Measurements from ENCODE around the gene TRIM40.

TRIM40 gene

DNA sequence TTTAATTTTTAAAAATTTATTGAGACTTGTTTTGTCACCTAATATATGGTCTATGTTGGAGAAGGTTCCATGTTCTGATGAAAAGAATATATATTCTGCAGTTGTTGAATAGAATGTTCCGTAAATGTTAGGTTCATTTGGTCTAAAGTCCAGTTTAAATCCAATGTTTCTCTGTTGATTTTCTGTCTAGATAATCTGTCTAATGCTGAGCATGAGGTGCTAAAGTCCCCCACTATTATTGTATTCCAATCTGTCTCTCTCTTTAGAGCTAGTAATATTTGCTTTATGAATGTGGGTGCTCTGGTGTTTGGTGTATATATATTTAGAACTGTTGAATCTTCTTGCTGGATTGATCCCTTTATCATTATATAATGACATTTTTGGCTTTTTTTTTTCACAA lies 42.9 kb downstream of the TRIM40 start:
- TF ChIP-seq, protein P1, sequence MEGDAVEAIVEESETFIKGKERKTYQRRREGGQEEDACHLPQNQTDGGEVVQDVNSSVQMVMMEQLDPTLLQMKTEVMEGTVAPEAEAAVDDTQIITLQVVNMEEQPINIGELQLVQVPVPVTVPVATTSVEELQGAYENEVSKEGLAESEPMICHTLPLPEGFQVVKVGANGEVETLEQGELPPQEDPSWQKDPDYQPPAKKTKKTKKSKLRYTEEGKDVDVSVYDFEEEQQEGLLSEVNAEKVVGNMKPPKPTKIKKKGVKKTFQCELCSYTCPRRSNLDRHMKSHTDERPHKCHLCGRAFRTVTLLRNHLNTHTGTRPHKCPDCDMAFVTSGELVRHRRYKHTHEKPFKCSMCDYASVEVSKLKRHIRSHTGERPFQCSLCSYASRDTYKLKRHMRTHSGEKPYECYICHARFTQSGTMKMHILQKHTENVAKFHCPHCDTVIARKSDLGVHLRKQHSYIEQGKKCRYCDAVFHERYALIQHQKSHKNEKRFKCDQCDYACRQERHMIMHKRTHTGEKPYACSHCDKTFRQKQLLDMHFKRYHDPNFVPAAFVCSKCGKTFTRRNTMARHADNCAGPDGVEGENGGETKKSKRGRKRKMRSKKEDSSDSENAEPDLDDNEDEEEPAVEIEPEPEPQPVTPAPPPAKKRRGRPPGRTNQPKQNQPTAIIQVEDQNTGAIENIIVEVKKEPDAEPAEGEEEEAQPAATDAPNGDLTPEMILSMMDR (IDR thresholded peaks at IDR 0.05; ENCODE audit: insufficient read depth, missing control alignments): no peak
- FAIRE-seq (no peak), DNase-seq (ENCODE audit: insufficient read length, low spot score) (no peak)

DNA sequence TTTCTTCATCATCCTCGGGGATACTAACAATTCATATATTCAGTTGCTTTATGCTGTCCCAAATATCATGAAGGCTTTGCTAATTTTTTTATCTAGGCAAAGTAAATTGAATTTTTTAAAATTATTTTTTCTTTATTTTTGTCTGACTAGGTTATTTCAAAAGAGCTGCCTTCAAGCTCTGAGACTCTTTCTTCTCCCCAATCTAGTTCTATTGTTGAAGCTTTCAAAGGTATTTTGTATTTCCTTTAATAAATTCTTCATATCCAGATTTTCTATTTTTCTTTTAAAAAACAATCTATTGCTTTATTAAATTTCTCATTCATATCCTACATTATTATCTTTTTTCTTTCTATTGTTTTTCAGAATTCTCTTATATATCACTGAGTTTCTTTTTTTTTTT lies 44.2 kb downstream of the TRIM40 start:
- DNase-seq (ENCODE audit: insufficient read length, low spot score): no peak
- TF ChIP-seq, protein P1 (IDR thresholded peaks at IDR 0.05; ENCODE audit: insufficient read depth, missing control alignments): no peak
- no peak for FAIRE-seq

DNA sequence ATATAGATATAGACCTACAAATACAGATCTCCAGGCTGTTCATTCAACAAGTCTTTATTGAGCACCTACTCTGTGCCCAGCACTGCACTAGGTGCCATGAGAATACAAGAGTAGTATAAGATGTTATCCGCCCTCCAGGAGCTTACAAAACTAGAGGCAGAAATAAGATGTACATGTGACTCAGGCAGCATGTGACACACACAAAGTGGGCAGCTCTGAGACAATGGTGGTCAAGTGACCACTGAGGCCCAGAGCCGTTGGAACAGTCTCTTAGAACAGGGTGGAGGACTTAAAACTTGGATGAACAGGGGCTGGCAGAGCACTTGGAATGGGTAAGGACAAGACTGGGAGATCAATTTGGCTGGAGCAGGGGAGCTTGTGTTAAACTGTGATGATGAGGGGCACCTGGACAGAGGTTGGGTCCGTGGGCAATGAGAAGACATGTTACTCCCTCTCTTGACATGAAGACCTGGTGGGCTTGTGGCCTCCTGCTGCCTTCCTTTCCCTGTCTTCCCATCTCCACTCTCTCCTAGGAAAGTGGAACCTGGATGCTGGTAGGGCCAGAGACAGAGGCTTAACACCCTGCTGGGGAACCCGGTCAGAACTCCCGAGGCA lies 48.6 kb downstream of the TRIM40 start:
- FAIRE-seq: no peak

DNA sequence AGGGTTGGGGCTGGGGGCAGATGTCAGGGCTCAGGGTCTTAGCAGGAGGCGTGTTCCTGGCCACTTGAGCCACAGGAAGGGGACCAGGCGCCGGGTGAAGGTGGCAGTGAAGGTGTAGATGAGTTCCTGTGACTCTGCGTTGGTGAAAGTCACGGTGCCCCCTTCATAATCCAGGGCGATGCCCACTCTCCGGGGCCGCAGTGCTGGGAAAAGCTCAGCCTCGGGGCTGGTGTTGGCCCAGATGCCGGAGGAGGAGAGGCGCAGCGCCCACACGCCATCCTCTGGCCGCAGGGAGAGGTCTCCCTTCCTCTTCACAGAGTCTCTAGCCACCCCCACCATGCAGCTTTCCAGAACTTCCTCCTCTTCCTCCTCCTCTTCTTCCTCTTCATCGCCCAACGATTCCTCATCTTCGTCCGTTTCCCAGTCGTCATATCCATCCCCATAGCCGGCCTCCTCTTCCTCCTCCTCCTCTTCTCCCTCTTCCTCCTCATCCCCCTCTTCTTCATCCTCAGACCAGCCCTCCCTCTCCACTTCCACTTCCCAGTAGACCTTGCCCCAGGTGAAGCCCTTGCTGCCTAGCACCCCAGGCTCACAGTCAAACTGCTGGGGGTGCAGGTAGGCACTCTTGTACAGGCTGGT lies 50.0 kb downstream of the TRIM40 start:
- no peak for FAIRE-seq
- no peak for DNase-seq (ENCODE audit: insufficient read length, low spot score)
- TF ChIP-seq, protein P1 (IDR thresholded peaks at IDR 0.05; ENCODE audit: insufficient read depth, missing control alignments): no peak

More for the DNA sequence above, 48.6 kb downstream of the TRIM40 start:
- TF ChIP-seq, protein P1 (IDR thresholded peaks at IDR 0.05; ENCODE audit: insufficient read depth, missing control alignments): no peak
- no peak for DNase-seq (ENCODE audit: insufficient read length, low spot score)

DNA sequence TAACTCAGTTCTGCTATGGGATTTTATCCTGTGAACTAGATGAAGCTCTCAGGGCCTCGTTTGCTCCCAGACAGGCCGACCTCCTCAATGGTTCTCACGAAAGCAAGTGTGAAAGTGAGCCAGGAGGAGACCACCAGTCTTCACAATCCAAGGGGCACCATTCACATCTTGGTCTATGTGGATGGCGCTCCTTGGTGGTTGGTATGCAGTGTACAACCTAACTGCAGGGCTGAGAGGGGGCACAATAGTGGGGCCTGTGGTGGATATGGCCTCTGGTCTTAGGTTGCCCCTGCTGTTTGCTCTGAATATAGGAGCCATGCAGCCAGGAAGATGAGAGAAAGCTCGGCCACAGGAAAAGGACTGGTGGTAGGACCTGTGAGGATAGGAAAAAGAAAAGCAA lies 52.6 kb downstream of the TRIM40 start:
- DNase-seq (ENCODE audit: insufficient read length, low spot score) (no peak), FAIRE-seq (no peak)
- TF ChIP-seq, protein P1 (IDR thresholded peaks at IDR 0.05; ENCODE audit: insufficient read depth, missing control alignments): no peak

DNA sequence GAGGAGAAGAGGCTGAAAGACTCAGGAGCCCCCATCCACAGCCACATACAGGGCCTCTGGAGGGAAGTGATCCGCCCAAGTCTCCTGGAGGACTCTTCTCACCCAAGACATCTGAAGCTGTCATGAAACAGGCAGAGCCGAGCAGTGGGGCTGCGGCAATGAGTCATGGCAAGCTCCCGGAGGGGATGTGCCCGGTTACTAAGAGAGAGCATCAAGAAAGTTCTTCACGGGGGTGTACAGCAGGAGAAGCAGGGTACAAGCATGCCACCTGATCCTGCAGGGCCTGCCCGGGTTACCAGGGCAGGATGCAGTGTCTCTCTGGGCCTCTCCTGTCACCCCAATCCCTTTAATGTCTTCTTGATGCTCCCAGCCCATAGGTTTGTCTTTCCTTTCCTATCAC lies 56.1 kb downstream of the TRIM40 start:
- DNase-seq (ENCODE audit: insufficient read length, low spot score) (no peak), FAIRE-seq (no peak)
- TF ChIP-seq, protein P1 (IDR thresholded peaks at IDR 0.05; ENCODE audit: insufficient read depth, missing control alignments): no peak
